HG03432 (cell line): ENCODE data around the gene OAF.

Experiments used
- ATAC-seq: cut with Tn5 transposase; IDR thresholded peaks from one replicate; pipeline ENCODE4 v1.9.1; 2021; ENCODE audit warnings: mild to moderate bottlenecking, moderate library complexity; ENCODE audit not compliant: unreplicated experiment

OAF gene

DNA sequence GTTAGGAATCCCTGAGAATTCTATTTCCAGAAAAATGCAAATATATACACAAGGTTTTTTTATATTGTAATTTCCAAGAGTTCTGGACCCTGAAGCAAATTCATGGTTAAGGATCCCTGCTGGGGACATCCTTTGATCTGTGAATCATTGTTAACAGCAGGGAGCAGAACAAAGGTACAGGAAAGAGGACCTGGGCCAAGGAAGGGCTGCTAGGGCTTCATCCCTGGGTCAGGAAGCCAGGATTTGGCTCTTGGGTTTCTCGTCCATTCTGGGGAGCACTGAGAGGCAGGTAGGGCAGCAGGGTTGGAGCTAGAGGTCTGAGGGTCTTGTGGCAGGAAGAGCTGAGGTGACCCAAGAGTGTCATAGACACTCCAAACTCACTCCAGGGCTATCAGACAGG is 10.2 kb upstream of the OAF start:
- ATAC-seq = no peak

DNA sequence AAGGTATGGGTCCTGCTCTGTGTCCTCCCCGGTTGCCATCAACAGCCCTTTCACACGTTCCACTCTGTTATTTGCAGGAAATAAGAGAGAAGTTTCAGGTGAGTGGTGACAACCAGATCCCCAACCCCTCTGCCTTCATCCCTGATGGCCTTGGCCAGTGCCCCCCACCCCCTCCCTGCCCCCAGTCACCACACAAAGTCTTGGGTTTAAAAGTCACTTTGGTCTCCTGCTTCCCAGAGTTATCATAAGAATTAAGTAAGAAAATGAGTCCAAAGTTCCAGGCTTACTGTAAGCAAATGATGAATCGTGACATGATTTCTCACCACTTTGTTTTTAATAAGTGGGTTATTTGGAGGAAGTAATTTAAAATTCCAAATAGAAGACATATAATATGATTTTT is 9.2 kb upstream of the OAF start:
- ATAC-seq = no peak

DNA sequence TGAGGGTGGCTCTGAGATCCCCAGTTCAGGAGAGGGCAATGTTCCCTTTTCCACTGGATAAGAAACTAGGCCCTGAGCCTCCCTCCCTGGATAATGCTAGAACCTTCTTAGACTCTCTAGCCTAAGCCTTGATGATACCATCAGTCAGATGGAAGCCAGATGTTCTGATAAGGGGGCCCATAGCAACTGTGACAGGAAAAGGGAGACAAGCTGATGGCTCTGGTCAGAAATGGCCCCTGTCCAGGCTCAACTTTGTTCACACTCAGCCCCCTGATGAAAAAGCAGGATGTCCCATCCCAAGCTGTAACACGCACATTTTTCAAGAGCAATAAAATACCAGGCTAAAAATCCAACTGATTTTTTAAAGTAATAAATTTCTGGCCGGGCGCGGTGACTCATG is 7.2 kb upstream of the OAF start:
- ATAC-seq = no peak

DNA sequence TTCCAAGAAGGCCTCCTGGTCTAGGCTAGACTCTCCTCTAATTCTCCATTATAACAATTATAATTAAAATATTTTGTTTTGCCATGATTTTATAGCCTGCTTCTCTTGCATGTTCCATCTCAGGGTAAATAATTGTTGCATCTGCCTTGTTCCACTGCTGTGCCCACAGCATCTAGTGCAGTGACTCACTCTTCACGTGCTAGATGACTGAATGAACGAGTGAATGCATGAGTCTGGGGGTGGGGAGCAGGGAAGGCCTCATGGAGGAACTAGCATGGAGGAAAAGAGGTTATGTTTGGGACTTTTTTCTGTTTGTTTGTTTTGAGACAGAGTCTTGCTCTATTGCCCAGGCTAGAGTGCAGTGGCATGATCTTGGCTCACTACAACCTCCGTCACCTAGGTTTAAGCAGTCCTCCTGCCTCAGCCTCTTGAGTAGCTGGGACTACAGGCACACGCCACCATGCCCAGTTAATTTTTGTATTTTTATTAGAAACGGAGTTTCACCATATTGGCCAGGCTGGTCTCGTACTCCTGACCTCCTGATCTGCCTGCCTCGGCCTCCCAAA is 5.2 kb upstream of the OAF start:
- ATAC-seq = no peak

DNA sequence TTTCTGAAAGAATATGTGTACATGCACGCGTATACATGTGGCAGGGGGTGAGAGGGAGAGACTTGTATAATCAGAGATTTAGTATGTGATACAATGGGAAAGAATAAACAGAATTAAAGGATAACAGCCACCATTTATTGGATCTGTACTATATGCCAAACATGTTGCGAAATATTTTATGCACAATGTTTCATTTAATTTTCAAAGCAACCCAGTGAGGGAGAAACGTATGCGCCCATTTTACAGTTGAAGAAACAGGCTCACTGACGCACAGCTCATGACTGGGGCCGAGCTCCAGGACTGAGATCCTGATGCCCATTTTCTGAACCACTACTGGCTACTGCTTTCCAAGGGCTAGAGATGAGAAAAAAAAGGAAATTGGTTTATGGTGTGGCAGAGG is 3.3 kb upstream of the OAF start:
- ATAC-seq = no peak

DNA sequence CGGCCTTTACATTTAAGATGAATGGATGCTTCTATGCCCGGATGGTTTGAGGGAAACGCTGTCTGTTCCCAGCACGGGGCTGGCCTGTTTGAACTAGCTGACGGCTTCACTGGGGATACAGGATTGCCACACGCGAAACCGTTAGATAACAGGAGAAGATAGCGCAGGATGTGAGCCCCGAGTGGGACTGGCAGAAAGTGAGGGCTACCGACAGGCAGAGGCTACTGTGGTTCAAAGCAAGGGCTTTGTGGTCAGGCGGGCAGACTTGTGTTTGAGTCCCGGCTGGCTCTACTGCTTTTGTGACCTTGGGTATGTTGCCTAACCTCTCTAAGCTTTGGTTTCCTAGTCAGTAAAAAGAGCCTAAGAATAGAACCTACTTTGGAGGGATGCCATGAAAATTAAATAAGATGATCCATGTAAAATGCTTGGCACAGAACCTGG is 2.8 kb upstream of the OAF start:
- ATAC-seq = no peak

DNA sequence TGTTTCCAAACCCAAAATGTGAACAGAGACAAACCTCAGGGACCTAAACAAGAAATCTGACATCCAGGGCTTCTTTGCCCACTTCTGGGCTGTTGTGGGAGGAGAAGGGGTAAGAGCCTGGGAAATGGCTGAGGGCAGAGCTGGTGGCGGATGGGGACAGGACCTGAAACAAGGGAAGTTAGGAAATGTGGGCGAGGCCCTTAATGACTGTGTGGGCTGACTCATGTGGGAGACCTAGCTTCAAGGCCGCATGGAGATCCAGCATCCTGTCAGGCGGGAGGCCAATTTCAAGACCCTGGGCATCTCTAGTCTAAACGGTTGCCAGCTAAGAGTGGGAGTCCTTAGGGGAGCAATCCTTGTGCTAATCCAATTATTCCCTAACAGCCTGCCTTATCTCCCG is 2.1 kb upstream of the OAF start:
- no peak for ATAC-seq

DNA sequence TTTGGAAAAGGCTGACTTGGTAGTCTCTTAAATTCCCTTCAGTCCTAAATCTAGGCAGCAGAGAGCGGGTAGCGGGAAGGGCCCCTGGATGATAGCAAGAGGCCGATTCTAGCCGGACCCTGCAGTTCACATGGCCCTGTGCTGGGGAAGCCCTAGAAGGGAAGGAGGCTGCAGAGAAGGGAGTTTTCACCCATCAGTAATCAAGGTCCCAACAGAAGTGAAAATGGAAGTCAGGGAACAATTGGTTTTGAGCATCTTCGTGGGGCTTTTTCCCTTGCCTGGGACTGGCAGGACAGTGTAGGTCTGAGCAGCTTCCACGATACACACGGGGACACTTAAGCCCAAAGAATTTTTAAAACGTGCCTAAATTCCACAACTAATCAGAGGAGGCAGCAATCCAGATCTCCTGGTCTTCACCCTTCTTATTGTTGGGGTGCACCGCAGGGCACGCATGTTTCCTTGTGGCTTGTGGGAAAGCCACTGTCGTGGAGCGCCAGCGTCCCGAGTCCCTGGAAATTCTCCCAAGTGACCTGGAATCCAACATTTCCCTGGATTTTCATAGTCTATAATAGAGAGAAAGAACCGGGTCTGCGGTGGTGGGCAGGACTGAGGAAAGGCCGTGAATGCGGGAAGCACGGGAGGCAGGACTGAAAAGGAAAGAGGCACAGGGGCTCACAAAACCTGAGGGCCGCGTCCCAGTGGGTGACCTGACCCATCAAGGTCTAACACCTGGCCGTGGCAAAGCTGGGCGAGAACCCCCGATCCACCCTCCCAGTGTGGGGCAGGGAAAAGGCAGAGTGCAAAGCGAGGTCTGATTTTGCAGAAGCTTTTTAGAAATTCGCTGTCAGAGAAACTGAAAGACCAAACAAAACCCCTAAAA is 846 bp upstream of the OAF start:
- no peak for ATAC-seq

DNA sequence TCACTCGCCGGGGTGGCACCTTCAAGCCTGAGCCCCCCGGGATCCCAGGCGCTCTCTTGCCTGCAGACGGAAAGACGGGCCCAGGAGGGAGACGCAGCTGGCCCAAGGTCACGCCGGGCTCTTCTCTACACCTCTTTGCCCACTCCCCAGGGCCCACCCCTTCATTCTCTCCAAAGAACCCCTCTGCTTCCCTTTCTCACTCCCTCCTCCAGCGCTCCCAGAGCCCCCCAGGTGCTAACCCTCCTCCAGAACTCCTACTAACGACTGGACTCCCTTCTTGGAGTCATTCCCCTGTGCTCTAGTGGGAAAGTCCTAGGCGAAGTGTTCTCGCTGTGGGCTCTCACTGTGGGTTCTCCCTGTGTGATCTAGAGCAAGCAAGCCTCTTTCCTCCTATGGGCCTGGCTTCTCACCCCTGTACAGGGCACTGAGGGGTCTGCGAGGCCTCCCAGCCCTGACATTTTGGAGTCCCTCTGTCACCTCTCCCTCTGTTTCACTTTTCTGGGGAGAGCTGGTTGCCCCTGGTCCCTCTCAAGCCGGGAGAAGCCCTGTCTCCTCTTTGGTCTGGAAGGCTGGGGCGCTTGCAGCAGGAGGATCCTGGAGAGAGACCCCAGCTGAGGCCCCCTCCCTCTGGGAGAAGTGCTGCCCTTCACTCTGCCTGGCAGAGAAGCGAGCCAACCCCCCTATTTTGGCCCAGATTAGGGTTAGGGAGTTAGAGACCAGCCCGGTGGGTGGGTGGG is 858 bp downstream of the OAF start:
- ATAC-seq = no peak

DNA sequence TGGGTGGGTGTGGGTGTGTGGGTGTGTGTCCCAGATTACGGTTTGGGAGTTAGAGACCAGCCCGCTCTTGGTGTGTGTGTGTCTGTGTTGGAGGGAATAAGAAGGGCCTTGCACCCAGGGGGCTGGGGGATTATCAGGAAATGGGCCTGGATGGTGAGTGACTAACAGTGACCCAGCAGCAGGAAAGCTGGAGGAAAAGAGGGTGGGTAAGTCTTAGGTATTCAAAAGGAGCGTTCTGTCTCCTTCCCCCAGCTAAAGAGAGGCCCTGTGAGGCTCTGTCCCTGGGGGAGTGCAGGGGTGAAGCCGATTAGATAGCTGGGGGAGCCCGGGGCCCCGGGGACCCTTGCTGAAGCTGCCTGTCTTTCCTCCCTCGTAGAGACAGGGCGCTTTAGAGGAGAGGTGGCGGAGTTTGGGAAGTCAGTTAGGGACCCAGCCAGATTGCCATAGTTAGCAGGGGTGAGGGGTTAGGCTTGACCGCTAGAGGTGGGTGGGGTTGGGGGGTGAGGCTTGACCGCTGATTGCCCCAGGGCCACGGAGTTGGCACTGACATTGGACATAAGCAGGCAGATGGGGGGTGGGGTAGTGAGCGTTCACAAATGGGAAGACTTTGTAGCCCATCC is 1.5 kb downstream of the OAF start:
- ATAC-seq = no peak

DNA sequence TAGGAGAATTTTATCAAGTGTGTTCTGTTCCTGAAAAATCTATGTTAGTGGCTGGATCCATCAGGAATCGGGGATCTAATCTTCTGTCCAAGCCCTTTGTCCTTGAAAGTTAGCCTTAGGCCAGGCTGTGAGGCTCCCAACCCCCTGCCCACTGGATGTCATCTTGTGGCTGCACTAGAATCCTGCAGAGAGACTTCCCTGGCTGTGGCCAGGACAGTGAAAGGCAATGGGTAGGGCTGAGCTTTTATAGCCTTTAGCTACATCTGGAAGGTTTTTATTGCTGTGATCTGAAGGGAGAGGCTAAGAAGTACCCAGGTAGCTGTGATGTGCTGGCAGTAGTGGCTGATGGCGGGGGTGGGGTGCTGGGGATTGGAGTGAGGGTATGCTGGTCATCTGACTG is 2.1 kb downstream of the OAF start:
- ATAC-seq = no peak

DNA sequence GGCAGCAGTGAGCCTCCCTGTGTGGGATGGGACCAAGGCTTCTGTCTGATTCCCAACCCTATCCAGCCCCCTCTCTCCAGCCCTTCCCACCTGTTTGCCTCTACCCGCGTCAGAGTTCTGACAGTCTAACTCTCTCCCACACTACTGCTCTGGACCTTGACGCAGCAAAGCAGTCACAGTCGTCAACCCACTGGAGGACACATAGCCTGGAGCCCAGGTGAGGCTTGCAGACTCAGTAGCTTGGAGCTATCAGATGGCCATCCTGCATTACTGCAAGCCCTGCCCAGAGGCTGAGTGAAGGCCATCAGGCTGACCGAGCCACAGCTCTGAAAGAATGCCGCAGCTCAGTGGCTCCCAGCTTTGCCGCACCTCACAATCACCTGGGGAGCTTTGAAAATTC is 3.7 kb downstream of the OAF start:
- no peak for ATAC-seq

DNA sequence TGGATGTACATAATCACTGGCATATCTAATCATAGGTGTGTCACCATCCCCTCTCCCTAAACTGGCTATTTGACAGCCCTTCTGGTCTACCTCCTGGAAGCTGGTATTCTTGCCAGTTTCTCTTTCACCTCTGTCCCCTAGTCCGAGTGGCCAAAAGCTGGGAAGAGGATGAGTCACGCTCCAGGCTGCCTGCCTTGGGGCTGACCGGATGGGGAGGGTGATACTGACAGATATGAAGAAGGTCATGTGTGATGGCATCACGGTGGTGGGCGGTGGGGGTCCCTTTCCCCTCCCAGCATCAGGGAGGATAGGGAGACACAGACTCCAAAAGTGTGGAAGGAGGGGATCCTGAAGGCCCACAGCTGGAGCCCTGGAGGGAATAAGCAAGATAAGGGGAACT is 4.8 kb downstream of the OAF start:
- ATAC-seq = no peak

DNA sequence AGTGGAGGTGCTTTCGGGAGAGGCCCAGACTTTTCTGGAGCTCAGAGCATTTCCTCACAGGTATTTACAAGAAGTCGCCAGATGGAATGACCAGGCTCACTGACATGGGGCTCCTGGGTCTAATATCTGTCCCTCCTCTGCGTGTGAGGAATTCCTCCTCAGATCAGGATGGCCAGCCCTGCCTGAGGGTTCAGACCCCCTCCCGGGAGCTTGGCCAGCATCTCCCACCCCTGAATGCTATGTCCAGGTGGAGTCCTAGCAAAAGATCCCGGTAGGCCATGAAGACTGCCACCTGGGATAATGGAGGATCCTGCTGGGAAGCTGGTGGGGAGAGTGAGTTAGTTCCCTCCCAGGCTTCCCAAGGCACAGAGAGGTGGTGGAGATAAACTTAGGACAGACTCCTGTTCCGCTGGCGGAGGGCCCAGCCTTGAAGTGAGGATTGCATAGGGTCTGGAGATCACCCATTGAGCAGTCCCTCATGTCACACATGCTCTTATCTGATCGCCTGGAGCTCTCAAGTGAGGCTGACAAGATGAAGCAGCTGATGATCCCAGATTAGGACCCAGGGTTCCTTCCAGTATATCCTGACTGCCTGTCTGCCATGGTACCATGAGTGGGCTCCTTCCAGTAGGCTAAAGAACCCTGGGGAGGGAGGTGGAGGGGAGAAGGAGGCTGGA is 5.7 kb downstream of the OAF start:
- ATAC-seq = no peak

DNA sequence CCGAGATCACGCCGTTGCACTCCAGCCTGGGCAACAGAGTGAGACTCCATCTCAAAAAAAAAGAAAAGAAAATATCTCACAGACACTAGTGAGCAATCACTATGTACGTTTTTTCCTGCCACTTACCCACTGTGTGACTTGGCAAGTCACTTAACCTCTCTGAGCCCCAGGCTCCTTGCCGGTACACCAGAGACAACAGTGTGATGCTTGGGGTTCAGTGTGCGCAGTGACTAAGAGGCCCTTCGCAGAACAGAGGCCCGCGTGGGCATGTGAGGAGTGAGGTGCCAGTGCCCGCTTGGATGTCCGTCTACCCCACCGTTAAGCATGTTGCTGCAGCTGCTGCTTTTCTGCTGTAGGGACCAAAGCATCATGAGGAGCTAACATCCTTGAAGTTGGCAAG is 6.7 kb downstream of the OAF start:
- no peak for ATAC-seq

DNA sequence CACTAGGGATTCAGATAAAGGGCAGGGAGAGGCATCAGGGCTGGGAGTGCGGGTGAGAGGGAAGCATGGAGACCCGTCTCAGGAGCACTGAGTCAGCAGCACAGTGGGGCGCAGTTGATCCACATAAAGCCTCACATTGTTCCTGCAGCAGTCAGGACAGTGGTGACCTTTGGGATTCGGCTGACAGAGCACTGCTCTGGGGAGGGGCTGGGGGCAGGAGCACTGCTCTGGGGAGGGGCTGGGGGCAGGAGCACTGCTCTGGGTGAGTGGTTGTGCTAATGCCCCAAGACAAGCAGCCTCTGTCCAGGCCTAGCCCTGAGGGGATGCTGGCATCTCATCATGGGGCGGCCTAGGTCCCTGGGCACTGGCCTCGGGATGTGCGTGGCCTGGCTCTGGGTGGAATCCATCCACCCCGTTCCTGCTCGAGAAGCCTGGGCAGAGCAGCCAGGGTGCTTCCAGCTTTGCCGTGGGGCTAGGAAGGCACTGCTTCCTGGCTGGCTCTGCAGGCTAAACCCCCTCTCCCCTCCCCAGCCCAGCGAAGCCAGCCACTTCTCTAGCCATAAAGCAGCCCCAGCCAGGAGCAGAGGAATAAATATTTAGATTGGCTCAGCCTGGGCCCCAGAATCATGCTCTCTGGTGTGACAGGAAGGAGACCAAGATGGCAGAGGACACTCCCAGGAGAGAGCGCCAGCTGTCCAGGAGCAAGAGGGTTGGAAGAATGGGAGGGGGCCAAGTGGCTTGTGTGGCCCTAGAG is 7.3 kb downstream of the OAF start:
- no peak for ATAC-seq

DNA sequence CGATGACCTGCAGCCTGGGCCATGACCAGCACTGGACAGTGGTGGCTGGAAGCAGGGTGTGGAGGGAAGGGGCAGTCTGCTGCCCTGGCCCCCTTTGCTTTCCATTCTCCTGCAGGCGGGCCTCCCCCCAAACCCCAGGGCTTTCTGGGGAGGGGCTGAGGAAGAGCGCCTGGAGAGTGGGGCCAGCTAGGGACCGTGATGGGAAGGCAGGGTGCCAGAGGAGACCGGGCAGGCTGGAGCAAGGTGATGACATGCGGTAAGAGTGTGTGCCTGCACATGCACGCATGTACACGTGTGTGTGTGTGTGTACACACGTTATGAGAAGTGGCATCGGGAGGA is 7.8 kb downstream of the OAF start:
- no peak for ATAC-seq

DNA sequence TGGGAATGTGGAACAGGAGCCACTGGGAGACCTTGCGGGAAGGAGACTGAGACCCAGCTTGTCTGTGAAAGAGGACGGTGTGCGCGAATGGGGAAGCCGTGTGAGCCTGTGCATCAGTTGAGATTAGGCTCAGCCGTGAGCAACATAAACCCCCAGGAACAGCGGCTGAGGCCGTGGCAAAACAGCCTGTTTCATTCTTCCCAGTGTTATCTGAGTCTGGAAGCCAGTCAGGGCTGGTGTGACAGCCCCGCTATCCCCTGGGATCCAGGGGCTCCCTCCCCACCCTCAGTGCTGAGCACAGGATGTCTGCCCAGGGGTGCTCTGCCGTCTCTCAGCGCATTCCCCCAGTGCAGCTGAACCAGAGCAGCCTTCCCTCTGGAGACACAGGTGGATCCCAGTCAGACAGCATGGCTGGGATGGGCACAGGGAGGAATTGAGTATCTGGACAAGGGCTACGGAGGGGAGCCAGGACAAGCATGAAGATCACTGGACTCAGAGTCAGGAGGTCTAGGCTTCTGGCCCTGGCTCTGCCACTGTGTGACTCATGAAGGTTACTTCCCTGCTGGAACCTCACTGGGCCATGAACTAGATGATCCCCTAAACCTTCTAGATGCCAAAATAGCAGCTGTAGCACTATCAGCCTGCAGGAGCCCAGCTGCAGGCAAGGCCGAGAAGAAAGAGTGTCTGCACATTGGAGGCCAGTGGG is 8.6 kb downstream of the OAF start:
- no peak for ATAC-seq

DNA sequence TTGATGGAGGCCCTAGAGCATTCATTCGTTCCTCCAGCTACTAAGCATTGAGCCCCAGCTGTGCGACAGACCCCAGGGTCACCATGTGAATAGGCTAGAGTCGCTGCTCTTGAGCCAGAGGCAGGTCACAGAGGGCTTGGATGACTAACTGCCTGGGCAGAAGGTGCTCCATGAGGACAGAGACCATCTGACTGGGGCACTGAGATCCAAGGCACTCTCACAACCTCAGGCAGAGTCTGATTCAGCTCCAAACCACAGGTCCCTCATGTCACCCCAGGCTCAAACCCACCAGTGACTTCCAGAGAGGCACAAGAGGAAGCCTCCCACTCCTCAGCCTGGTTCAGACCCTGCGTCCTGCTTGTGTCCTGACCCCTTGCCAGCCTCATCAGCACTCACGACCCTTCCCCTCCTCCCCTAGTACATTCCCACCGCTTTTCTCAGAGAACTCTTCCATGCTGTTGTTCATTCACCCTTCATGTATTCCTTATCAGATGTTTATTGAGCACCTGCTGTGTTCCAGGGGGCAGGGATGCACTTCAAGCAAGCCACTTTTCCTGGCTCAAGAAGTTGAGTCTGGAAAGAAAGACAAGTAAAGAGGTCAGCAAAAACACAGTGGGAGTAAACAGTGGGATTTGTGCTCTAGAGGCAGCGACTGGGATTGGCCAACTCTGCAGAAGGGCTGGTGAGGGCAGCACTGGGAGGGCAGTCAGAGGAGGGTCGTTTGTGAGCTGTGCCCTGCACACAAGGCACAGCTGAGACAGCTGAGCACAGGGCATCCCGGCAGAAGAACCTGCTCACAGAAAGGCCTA is 9.3 kb downstream of the OAF start:
- no peak for ATAC-seq
